ENCODE results near the gene MSI2.

The MSI2 gene

DNA sequence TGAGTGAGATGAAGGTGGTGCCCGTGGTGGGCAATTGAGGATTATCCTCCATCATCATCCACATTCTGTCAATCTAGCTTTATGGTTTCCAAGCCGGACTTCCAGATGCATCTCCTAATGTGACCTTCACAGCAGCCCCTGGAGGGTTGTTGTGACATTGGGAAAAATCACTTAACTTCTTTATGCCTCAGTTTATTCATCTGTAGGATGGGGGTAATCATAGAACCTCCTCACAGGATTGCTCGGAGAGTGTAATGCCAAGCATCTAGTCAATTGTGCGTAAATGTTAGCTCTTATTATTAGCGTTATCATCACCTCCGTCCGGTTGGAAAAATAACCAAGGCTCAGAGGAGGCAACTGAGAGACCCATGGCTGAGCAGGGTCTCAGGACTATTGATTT lies 274.8 kb downstream of the MSI2 start:
- no peak overlapping the region for H3K4me3 ChIP-seq (ENCODE audit: low read length)
- no peak for DNase-seq (ENCODE audit: low read depth)
- TF ChIP-seq, protein P1, sequence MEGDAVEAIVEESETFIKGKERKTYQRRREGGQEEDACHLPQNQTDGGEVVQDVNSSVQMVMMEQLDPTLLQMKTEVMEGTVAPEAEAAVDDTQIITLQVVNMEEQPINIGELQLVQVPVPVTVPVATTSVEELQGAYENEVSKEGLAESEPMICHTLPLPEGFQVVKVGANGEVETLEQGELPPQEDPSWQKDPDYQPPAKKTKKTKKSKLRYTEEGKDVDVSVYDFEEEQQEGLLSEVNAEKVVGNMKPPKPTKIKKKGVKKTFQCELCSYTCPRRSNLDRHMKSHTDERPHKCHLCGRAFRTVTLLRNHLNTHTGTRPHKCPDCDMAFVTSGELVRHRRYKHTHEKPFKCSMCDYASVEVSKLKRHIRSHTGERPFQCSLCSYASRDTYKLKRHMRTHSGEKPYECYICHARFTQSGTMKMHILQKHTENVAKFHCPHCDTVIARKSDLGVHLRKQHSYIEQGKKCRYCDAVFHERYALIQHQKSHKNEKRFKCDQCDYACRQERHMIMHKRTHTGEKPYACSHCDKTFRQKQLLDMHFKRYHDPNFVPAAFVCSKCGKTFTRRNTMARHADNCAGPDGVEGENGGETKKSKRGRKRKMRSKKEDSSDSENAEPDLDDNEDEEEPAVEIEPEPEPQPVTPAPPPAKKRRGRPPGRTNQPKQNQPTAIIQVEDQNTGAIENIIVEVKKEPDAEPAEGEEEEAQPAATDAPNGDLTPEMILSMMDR (IDR thresholded peaks at IDR 0.05; ENCODE audit: insufficient read depth, low read depth, low read length, missing control alignments): no peak

DNA sequence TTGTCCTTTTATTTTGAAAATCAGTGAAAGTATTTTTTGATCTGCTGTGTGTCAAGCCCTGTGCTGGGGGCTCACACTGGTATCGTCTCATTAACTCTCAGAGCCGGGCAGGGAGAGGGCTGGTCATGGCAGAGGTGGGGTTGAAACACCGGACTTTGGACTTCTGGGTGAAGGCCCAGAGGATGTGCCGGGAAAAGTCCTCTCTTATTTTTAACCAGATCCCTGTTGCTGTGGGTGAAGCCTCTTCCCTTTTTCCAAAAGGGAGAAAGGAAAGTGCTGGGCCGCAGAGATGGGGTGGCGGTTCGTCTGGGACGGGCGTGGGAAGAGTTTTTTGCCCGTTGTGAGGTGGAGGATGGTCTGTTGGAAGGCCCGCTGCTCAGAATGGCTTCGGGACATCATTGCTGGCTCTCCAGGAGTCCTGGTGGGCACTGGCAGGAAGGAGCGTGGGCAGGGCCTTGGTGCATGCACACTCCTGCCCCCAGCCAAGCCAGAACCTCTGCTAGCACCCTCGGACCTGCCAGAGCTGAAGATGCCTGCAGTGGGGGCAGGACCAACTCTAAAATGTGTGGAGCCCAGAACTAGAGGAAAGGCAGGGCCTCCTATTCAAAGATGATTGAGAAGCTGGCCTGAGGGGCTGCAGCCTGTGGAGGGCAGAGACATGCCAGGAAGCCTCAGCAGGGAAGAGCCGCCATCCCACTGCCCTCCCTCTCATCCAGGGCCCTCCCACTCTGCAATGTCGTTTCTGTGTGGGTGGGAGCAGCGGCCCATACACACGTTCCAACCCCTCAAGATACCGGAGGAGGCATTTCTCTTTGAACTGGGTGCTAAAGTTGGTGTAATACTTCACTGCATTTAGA lies 275.6 kb downstream of the MSI2 start:
- no peak overlapping the region for H3K4me3 ChIP-seq (ENCODE audit: low read length)
- no peak for DNase-seq (ENCODE audit: low read depth)
- TF ChIP-seq, protein P1 (IDR thresholded peaks at IDR 0.05; ENCODE audit: insufficient read depth, low read depth, low read length, missing control alignments): no peak

DNA sequence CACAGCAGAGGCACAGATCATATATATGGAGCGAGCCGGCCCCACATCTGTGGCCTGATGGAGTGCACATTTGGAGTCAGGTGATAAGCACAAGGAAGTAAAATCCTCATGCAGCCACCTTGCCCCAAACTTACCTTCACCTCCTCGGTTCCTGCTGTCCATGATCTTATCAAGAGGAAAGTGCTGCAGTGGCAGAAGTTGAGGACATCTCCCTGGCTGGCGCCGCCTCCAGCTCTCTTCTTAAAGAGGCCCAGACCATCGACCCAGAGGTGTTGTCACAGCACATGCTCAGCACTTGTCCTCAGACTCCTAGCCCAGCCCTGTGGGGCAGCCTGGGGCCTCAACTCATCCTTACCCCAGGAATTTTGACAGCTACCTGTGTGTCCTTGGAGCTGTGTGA lies 276.2 kb downstream of the MSI2 start:
- H3K4me3 ChIP-seq (ENCODE audit: low read length): no peak overlapping the region
- DNase-seq (ENCODE audit: low read depth): no peak
- TF ChIP-seq, protein P1 (IDR thresholded peaks at IDR 0.05; ENCODE audit: insufficient read depth, low read depth, low read length, missing control alignments): no peak

DNA sequence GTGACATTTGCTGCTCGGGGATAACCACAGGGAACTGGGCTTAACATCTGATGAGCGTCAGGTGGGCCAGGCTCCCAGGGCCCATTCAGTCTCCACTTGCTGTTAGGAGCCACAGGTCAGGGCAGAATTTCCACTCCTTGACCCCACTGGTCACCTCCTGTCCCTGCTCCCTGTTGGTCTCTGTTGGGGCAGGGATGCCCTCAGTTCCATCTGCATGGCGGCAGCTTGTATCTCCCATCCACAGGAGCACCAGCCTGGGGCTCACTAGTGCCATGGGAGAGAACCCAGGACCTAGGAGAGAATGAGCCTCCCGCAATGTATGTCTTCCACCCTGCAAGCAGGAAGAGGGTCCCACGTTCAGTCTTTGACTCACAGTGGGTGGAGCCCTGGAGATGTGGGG lies 276.6 kb downstream of the MSI2 start:
- H3K4me3 ChIP-seq (ENCODE audit: low read length): no peak overlapping the region
- DNase-seq (ENCODE audit: low read depth): no peak
- TF ChIP-seq, protein P1 (IDR thresholded peaks at IDR 0.05; ENCODE audit: insufficient read depth, low read depth, low read length, missing control alignments): no peak

DNA sequence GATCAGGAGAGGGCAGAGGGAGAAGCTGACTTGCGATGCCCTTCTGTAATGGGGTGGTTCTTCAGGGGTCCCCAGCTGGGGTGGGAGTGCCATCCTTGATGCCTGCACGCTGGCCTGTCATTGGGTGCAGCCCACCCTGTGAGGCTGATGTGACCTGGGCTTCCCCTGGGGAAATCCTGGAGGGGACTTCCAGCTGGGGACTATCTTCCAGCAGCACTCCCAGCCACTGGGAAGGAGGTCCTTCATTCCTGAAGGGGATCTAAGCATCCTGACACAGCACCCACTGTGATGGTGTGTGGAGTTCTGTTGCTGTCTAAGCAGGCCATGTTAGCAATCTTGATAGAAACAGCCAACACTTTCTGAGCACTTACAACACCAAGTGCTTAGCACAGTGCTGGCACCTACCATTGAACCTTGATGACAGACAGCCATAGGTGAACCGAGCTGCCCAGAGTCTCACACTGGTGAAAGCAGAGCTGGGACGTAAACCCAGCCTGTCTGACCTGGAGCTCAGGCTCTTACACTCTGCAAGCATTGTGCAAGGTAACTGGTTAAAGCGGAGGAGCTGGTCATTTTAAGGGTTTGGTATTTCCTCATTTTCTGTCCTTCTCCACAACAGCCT lies 277.5 kb downstream of the MSI2 start:
- no peak for DNase-seq (ENCODE audit: low read depth)
- TF ChIP-seq, protein P1 (IDR thresholded peaks at IDR 0.05; ENCODE audit: insufficient read depth, low read depth, low read length, missing control alignments): no peak

DNA sequence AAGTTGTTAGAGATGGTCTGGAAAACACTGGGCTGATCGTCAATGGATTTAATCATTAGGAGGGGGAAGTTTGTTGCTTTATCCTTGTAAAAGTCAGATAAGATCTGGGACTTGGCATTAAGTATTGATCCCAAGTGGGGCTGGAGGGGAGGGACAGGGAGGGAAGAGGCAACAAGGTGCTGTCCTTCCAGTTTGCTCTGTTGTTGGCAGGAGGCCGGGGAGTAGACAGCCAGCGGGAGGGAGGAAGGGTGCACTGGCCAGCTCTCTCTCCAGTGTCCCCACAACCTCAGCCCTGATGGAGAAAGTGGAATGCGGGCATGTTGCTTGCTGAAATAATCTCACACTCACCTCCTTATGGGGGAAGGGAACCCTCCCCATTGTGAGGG lies 278.5 kb downstream of the MSI2 start:
- TF ChIP-seq, protein P1 (IDR thresholded peaks at IDR 0.05; ENCODE audit: insufficient read depth, low read depth, low read length, missing control alignments): no peak
- DNase-seq (ENCODE audit: low read depth): no peak
- H3K4me3 ChIP-seq (ENCODE audit: low read length): no peak overlapping the region

More for the DNA sequence above, 277.5 kb downstream of the MSI2 start:
- no peak overlapping the region for H3K4me3 ChIP-seq (ENCODE audit: low read length)

All from epithelial cell of esophagus (primary cell).